Spleen (tissue), 7 donors: ENCODE results near the gene ZGRF1.

ENCODE experiments used
- POLR2A ChIP-seq, 3 donors: fragments of 450-650 bp; IDR thresholded peaks; one replicate each; pipeline ENCODE4 v1.5.1; 2017; ENCODE audit warnings: antibody characterized with exemption in 3 of 3, mild to moderate bottlenecking in 1 of 3
- TF ChIP-seq, protein P1 (sequence below), 11 experiments: fragments of 200-600 bp in 7 of 11; fragments of 450-650 bp in 4 of 11; sonication (generic) in 4 of 11; IDR thresholded peaks in 8 of 11; conservative IDR thresholded peaks in 3 of 11; 1 replicate in 7 of 11; 2 replicates in 4 of 11; pipeline versions ENCODE4 v1.4.0 to v1.8.0; 2016 to 2021; ENCODE audit warnings: antibody characterized with exemption in 11 of 11, inconsistent platforms in 4 of 11, mild to moderate bottlenecking in 1 of 11
- donor health status: DM: no; HTN: no; CAD: no; lungs with moderate emphysema.
- donor health status: DM: no; HTN: no; CAD: no.
- donor health status: DM: no; HTN: no; CAD: no.

- TF ChIP-seq, protein P1, sequence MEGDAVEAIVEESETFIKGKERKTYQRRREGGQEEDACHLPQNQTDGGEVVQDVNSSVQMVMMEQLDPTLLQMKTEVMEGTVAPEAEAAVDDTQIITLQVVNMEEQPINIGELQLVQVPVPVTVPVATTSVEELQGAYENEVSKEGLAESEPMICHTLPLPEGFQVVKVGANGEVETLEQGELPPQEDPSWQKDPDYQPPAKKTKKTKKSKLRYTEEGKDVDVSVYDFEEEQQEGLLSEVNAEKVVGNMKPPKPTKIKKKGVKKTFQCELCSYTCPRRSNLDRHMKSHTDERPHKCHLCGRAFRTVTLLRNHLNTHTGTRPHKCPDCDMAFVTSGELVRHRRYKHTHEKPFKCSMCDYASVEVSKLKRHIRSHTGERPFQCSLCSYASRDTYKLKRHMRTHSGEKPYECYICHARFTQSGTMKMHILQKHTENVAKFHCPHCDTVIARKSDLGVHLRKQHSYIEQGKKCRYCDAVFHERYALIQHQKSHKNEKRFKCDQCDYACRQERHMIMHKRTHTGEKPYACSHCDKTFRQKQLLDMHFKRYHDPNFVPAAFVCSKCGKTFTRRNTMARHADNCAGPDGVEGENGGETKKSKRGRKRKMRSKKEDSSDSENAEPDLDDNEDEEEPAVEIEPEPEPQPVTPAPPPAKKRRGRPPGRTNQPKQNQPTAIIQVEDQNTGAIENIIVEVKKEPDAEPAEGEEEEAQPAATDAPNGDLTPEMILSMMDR (IDR thresholded peaks at IDR 0.05 in 8 of 11, conservative IDR thresholded peaks at IDR 0.05 in 3 of 11), result no peak
- no peak for TF ChIP-seq POLR2A (IDR thresholded peaks at IDR 0.05)
These were observed 44.0 kb downstream of the ZGRF1 start for GRCh38 chr4:112592717-112593116.
